ENCODE measurements around the gene TENM3. TPM values are rescaled to one million over a fixed set of nuclear protein-coding genes. Genes with fewer than 3 reads are reported as not detected.

Gene TENM3
- total RNA-seq, 1 donor from 2014 or later, result not detected

GRCh38 chr4:182802621-182803020 lies 559.4 kb downstream of the TENM3 start:
- DNase-seq (no peak), ATAC-seq (ENCODE audit: low read depth) (no peak)
- CTCF ChIA-PET, result no interaction called here
- Mint-ChIP-seq H3K4me3 (no peak overlapping the region), H3K27me3 (peaks cover 15% of the 10 kb centered on the region), H3K36me3 (ENCODE audit: low read depth) (no peaks in the 10 kb centered on the region), H3K9me3 (no peaks in the 10 kb centered on the region), H3K27ac (no peak overlapping the region), H3K4me1 (peaks cover 7% of the 10 kb centered on the region)
- POLR2A ChIA-PET, result no interaction called here
- TF ChIP-seq CTCF (IDR thresholded peaks at IDR 0.05), result no peak
- intact Hi-C loops (cut with micrococcal nuclease), result no loop called here

GRCh38 chr4:182803235-182803634 lies 560.0 kb downstream of the TENM3 start:
- H3K27ac Mint-ChIP-seq, result no peak overlapping the region
- peaks cover 15% of the 10 kb centered on the region for H3K27me3 Mint-ChIP-seq
- H3K9me3 Mint-ChIP-seq, result no peaks in the 10 kb centered on the region
- ChIA-PET POLR2A (no interaction called here), CTCF (no interaction called here)
- TF ChIP-seq CTCF (IDR thresholded peaks at IDR 0.05), result no peak
- H3K4me3 Mint-ChIP-seq, result no peak overlapping the region
- DNase-seq (no peak), ATAC-seq (ENCODE audit: low read depth) (no peak)
- H3K4me1 Mint-ChIP-seq, result peaks cover 7% of the 10 kb centered on the region
- H3K36me3 Mint-ChIP-seq (ENCODE audit: low read depth), result no peaks in the 10 kb centered on the region
- intact Hi-C loops (cut with micrococcal nuclease), result no loop called here

GRCh38 chr4:182804131-182804530 lies 560.9 kb downstream of the TENM3 start:
- intact Hi-C loops (cut with micrococcal nuclease), result no loop called here
- Mint-ChIP-seq H3K4me1 (peaks cover 15% of the 10 kb centered on the region), H3K27ac (no peak overlapping the region), H3K9me3 (no peaks in the 10 kb centered on the region), H3K36me3 (ENCODE audit: low read depth) (no peaks in the 10 kb centered on the region), H3K4me3 (no peak overlapping the region), H3K27me3 (peaks cover 15% of the 10 kb centered on the region)
- CTCF ChIA-PET, result no interaction called here
- no peak for ATAC-seq (ENCODE audit: low read depth)
- POLR2A ChIA-PET, result no interaction called here
- no peak for TF ChIP-seq CTCF (IDR thresholded peaks at IDR 0.05)
- no peak for DNase-seq

GRCh38 chr4:182805321-182805720 lies 562.1 kb downstream of the TENM3 start:
- H3K4me1 Mint-ChIP-seq, result peaks cover 19% of the 10 kb centered on the region
- ChIA-PET CTCF (no interaction called here), POLR2A (interaction anchor here (0.6 kb wide), 1 partner anchor 121 kb away, joined by 4 read pairs; no protein-coding TSS in a partner anchor)
- H3K9me3 Mint-ChIP-seq, result no peaks in the 10 kb centered on the region
- H3K36me3 Mint-ChIP-seq (ENCODE audit: low read depth), result no peaks in the 10 kb centered on the region
- peaks cover 15% of the 10 kb centered on the region for H3K27me3 Mint-ChIP-seq
- intact Hi-C loops (cut with micrococcal nuclease), result no loop called here
- DNase-seq, result no peak
- H3K4me3 Mint-ChIP-seq, result no peak overlapping the region
- no peak overlapping the region for H3K27ac Mint-ChIP-seq
- ATAC-seq (ENCODE audit: low read depth), result no peak
- no peak for TF ChIP-seq CTCF (IDR thresholded peaks at IDR 0.05)

- no peak for TF ChIP-seq CTCF (IDR thresholded peaks at IDR 0.05)
- ChIA-PET CTCF (no interaction called here), POLR2A (interaction anchor here (0.6 kb wide), 1 partner anchor 121 kb away, joined by 4 read pairs; no protein-coding TSS in a partner anchor)
Measured at GRCh38 chr4:182805750-182806149, 562.5 kb downstream of the TENM3 start.

More at GRCh38 chr4:182805750-182806149, 562.5 kb downstream of the TENM3 start:
- DNase-seq (no peak), ATAC-seq (ENCODE audit: low read depth) (no peak)
- H3K9me3 Mint-ChIP-seq, result no peaks in the 10 kb centered on the region
- intact Hi-C loops (cut with micrococcal nuclease), result loop anchor here (1.0 to 2.0 kb wide), 2 partner anchors 119 to 327 kb away; no protein-coding TSS in a partner anchor
- H3K36me3 Mint-ChIP-seq (ENCODE audit: low read depth), result no peaks in the 10 kb centered on the region
- H3K27ac Mint-ChIP-seq, result no peak overlapping the region
- peaks cover 15% of the 10 kb centered on the region for H3K27me3 Mint-ChIP-seq
- H3K4me1 Mint-ChIP-seq, result peaks cover 19% of the 10 kb centered on the region
- no peak overlapping the region for H3K4me3 Mint-ChIP-seq
